GM12801 (cell line): ENCODE data around the gene DDN.

Experiments used
- TF ChIP-seq, protein P1 (sequence below): IDR thresholded peaks from one replicate; pipeline ENCODE4 v1.5.1; 2011; ENCODE audit warnings: control low read depth; ENCODE audit not compliant: insufficient read length; ENCODE audit errors: extremely low read depth

Gene DDN

DNA sequence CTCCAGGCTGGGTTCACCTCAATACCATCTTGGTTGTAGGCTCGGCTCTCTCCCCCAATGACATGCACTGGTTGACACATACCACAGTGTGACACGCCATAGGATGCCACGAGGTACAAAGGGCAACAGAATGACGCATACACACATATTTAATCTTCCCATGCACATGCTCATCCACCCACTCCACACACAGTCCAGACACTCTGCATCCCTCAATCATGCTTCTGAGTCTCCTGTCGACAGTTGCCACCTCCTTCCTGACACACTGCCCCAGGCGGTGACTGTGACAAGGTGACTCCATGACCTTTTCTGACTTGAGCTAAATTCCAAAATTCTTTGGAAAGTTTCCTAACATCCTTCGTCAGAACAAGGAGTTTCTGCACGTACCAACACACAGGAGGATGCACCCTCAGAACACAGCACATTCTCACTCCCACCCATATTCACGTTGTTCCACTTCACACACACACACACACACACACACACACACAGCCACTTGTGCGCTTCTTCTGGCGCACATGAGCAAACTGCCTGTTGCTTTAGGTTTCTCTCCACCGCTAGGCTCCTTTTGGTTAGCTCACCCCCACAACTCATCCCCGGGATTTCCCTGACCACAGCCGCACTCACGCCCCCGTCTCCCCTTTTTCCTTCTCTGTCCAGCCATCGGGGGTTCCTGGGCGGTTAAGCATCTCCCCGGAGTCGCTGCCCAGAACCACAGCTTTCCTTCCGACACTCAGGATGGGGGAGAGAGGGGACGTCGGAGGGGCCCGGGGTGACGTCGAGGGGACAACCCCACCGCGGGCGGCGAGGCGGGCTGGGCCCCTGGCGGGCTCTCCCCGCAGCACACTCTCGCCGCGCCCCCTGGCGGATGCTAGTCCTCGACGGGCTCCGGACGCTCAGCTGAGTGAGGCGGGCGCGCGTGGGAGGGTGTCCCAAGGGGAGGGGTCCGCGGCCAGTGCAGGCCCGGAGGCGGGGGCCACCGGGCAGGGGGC is 21.6 kb downstream of the DDN start:
- TF ChIP-seq, protein P1, sequence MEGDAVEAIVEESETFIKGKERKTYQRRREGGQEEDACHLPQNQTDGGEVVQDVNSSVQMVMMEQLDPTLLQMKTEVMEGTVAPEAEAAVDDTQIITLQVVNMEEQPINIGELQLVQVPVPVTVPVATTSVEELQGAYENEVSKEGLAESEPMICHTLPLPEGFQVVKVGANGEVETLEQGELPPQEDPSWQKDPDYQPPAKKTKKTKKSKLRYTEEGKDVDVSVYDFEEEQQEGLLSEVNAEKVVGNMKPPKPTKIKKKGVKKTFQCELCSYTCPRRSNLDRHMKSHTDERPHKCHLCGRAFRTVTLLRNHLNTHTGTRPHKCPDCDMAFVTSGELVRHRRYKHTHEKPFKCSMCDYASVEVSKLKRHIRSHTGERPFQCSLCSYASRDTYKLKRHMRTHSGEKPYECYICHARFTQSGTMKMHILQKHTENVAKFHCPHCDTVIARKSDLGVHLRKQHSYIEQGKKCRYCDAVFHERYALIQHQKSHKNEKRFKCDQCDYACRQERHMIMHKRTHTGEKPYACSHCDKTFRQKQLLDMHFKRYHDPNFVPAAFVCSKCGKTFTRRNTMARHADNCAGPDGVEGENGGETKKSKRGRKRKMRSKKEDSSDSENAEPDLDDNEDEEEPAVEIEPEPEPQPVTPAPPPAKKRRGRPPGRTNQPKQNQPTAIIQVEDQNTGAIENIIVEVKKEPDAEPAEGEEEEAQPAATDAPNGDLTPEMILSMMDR = no peak

DNA sequence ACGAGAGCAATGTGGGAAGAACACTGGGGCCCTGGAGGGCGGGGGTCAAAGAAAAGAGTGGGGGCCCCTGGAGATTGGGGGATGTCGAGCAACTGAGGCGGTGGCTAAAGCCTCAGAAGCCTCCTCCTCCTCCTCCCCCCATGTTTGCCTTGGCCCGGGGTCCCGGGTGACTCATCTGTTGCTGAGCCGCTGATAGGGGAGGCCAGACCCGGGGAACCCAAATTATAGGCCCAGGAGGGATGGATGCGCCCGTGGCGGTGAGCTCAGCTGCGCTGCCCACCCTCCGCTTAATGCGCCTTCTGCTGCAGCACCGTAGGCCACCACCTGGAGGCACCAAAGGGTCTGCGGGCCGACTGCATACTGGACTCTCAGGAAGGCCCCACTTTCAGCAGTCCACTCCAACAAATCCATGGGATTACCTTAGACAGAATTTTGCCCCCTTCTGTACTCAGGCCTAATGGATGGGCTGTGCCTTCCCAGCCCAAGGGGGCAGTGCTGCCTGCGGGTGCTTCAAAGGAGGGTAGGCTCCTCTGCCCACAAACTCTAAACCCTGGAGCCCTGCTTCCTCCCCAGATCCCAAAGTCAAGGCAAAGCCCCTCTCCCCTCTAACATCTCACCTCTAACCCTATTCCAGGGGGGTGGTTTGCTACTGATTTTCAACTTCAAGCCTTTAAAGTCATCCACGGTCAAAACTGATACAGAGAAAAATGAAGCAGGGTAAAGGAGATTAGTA is 25.1 kb downstream of the DDN start:
- TF ChIP-seq, protein P1 = no peak

DNA sequence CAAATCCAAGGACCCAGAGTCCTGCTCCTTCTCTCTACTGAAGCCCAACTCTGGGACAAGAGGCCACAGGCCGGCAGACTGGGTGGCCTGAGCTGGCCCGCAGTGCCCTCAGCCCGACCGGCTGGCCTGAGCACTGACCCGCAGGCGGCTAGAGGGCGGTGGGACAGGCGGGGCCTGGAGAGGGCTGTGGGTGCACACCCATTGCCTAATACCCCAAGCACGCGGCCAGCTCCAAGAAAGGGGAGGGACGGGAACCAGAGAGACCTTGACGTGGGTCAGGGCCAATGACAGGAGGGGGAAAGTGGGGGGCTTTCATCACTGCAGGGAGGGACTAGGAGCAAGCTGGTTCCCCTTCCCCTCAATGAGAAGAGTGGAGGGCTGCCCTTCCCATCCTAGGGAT is 25.6 kb downstream of the DDN start:
- TF ChIP-seq, protein P1 = no peak

DNA sequence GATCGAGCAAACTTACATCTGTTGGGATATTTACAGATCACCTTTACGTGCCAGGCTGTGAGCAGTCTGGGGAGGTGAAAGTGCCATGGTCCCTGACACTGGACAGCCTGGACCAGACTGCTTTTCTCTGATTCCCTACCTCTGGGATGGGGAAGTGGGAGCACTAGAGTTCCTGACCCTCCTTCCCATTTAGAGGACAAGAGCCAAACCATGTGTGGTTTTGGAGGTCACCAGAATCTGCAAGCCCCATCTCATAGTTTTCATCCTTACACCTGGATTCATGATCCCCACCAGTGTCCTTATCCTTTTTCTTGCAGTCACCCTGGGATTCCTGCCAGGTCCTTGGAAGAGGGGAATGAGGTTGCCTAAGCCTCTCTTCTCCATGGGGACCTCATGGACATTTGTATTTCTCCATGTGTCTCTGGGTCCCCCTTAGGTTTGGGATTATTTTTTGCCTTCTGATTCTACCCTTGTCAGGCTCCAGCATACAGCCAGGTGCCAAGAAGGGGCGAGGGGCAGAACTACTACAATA is 26.2 kb downstream of the DDN start:
- TF ChIP-seq, protein P1 = no peak

DNA sequence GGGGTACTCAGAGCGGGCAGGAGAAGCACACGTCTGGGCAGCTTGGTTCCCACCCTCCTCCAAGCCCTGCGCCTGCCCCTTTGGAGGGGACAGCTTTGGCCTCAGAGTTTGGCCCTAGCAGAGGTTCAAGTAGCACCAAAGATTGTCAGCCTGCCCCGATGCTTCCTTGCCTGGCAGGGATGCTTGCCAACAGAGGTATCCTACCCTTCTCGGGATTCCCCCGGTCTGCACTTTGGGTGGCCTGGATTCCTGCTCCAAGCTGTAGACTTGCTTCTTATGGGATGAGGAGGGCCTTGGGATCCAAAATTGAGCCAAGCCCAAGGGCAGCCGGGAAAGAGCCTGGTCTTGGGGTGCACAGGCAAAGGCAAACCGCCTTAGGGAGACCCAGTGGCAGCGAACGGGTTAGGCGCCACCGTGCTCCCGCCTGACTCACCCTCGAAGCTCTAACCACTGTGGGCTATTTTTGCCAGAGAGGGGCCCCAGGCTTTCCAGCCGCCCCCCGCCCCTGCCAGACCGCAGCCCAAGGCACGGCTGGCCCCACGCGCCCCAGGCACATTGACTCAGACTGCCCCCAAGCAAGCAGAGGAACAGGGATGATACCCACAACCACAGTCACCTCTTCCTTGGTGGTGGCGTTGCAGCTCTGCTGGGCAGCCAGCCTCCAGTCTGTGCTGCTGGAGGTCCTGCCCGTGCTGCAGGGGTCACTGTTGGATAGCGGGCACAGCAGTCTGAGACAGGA is 26.8 kb downstream of the DDN start:
- TF ChIP-seq, protein P1 = no peak

DNA sequence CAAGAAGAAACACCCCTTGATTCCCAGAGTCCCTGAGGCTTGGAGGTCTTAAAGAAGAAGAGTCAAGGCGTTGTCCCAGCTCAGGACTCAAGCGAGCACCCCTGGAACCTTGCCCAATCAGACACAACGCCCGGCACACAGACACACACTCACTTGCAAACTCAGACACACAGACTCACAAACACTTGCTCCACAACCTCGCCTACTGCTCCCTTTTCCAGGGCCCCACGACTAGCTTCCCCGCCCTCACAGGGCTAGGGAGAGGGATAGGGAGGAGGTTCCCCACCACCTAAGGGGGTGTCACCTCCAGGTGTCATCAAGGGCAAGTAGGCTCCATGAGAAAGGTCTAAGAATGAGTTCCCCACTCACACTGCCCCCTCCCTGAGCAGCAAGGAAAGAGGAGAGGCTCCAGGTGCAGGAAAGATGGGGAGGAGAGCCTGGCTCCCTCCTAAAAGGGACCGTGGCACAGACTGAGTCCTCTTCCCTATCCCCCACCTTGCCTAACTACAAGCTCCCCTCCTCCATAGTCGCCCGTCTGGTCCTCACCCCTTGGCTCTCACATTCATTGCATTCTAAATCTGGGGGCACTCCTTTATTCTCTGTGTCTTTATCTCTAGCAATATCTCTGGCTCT is 28.4 kb downstream of the DDN start:
- TF ChIP-seq, protein P1 = no peak
